HepG2 (cell line): ENCODE measurements around the gene CCND1. TPM values are rescaled to one million over a fixed set of nuclear protein-coding genes. Genes with fewer than 3 reads are reported as not detected.
A peak's percentile ranks its signal among the peaks of the same experiment; 100 is the strongest.

Experiments
- ESRRA ChIP-seq: sonication (generic); formaldehyde crosslinking; IDR thresholded peaks from 2 replicates; pipeline ENCODE4 v1.5.1; 2020; ENCODE audit warnings: mild to moderate bottlenecking, low read depth, missing genetic modification reagents
- MEIS1 ChIP-seq: sonication (generic); formaldehyde crosslinking; IDR thresholded peaks from 2 replicates; pipeline ENCODE4 v1.9.0; 2021; ENCODE audit warnings: mild to moderate bottlenecking, missing genetic modification reagents, moderate library complexity, borderline replicate concordance
- NRL ChIP-seq: sonication (generic); formaldehyde crosslinking; IDR thresholded peaks from 2 replicates; pipeline ENCODE4 v1.5.0; 2020; ENCODE audit warnings: missing genetic modification reagents, mild to moderate bottlenecking, moderate library complexity, borderline replicate concordance
- PRMT3 ChIP-seq: sonication (generic); formaldehyde crosslinking; IDR thresholded peaks from 2 replicates; pipeline ENCODE4 v1.8.1; 2022; ENCODE audit warnings: low read depth, mild to moderate bottlenecking, moderate library complexity, missing genetic modification reagents, borderline replicate concordance
- ZFAT ChIP-seq: sonication (generic); formaldehyde crosslinking; conservative IDR thresholded peaks from 2 replicates; pipeline ENCODE4 v1.8.1; 2023; ENCODE audit warnings: missing genetic modification reagents, inconsistent platforms
- ZFP41 ChIP-seq: sonication (generic); formaldehyde crosslinking; IDR thresholded peaks from 2 replicates; pipeline ENCODE4 v1.4.0; 2020; ENCODE audit warnings: mild to moderate bottlenecking, missing genetic modification reagents, borderline replicate concordance
- ZNF205 ChIP-seq: IDR thresholded peaks from 2 replicates; pipeline ENCODE4 v1.6.1; 2018; ENCODE audit warnings: missing biosample characterization, missing genetic modification reagents
- ZNF737 ChIP-seq: sonication (generic); formaldehyde crosslinking; IDR thresholded peaks from 2 replicates; pipeline ENCODE4 v1.5.0; 2020; ENCODE audit warnings: missing genetic modification reagents, mild to moderate bottlenecking, borderline replicate concordance
- polyA plus RNA-seq, 8 experiments: library from polyadenylated mRNA; depleted of rRNA in 3 of 8; stranded (reverse) in 7 of 8; unstranded in 1 of 8; fragments of >200 nt; fragmentation: Illumina TruSeq in 4 of 8; extraction: Trizol in 4 of 8; gene quantifications; 2 replicates each; pipeline versions ENCODE4 v1.2.1 to v1.2.3, GENCODE V29; 2011 to 2016; ENCODE audit warnings: low read depth in 4 of 8, missing spikeins in 1 of 8, mixed read lengths in 1 of 8; ENCODE audit not compliant: insufficient read depth in 1 of 8
- total RNA-seq, 5 experiments: library from RNA; depleted of rRNA; stranded (reverse); fragments of >200 nt; fragmentation: Illumina TruSeq; extraction: Trizol; gene quantifications; 2 replicates each; pipeline ENCODE4 v1.2.3, GENCODE V29; 2016; ENCODE audit warnings: low read depth in 1 of 5
- TF ChIP-seq, protein P1 (sequence below): sonication (generic); formaldehyde crosslinking; IDR thresholded peaks from 2 replicates; pipeline ENCODE4 v1.5.0; 2020; ENCODE audit warnings: missing genetic modification reagents, mild to moderate bottlenecking, borderline replicate concordance
- TF ChIP-seq, protein P2 (sequence below): sonication (generic); formaldehyde crosslinking; IDR thresholded peaks from 2 replicates; pipeline ENCODE4 v1.5.0; 2020; ENCODE audit warnings: mild to moderate bottlenecking, missing genetic modification reagents
- TF ChIP-seq, protein P3 (sequence below): sonication (generic); formaldehyde crosslinking; IDR thresholded peaks from 2 replicates; pipeline ENCODE4 v1.4.0; 2020; ENCODE audit warnings: mild to moderate bottlenecking, low read depth, missing genetic modification reagents
- TF ChIP-seq, protein P4 (sequence below): sonication (generic); formaldehyde crosslinking; IDR thresholded peaks from 2 replicates; pipeline ENCODE4 v1.4.0; 2020; ENCODE audit warnings: missing genetic modification reagents
- TF ChIP-seq, protein P5 (sequence below): sonication (generic); formaldehyde crosslinking; IDR thresholded peaks from 2 replicates; pipeline ENCODE4 v1.5.1; 2020; ENCODE audit warnings: mild to moderate bottlenecking, missing genetic modification reagents, borderline replicate concordance
- TF ChIP-seq, protein P6 (sequence below): sonication (generic); formaldehyde crosslinking; IDR thresholded peaks from 2 replicates; pipeline ENCODE4 v1.4.0; 2020; ENCODE audit warnings: missing genetic modification reagents

Gene CCND1
- total and polyA plus RNA-seq, 2 of the 13 experiments (the other 11 are each of a cell fraction or from before 2014, with no cell fraction given) = 107 to 136 TPM

DNA sequence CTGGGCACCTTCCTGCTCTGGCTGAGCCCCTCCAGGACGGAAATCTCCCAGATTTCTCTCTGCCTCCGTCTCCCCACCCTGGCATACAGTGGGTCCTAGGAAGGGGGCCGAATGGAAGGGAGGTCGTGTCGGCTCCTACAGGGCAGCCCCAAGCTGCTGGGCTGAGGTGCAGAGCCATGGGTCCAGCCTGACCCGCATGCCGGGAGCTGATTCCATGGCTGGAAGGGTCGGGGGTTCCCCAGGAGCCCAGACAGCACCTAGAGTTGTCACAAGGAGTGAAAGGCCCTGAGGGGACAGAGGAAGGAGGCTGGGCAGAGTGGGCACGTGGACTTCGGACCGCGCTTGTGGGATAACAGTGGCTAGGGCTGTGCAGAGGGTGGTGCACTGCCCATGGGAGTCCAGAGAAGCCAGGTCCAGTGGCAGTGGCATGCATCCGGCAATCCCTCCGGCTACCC lies 16.5 kb downstream of the CCND1 start (continued):
- TF ChIP-seq MEIS1 (CRISPR knock-in tag) (no peak), PRMT3 (CRISPR knock-in tag) (0 out of 2 replicates have a peak, but pooled peaks have one; percentile 44), NRL (CRISPR knock-in tag) (no peak), ZNF737 (CRISPR knock-in tag) (no peak), ESRRA (CRISPR knock-in tag) (no peak), ZNF205 (CRISPR knock-in tag) (no peak), ZFP41 (CRISPR knock-in tag) (0 out of 2 replicates have a peak, but pooled peaks have one; percentile 2), ZFAT (CRISPR knock-in tag) (0 out of 2 replicates have a peak, but pooled peaks have one; percentile 23)
- TF ChIP-seq, protein P1, sequence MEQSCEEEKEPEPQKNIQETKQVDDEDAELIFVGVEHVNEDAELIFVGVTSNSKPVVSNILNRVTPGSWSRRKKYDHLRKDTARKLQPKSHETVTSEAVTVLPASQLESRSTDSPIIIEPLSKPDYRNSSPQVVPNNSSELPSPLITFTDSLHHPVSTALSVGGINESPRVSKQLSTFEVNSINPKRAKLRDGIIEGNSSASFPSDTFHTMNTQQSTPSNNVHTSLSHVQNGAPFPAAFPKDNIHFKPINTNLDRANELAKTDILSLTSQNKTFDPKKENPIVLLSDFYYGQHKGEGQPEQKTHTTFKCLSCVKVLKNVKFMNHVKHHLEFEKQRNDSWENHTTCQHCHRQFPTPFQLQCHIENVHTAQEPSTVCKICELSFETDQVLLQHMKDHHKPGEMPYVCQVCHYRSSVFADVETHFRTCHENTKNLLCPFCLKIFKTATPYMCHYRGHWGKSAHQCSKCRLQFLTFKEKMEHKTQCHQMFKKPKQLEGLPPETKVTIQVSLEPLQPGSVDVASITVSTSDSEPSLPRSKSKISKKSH = no peak
- TF ChIP-seq, protein P2, sequence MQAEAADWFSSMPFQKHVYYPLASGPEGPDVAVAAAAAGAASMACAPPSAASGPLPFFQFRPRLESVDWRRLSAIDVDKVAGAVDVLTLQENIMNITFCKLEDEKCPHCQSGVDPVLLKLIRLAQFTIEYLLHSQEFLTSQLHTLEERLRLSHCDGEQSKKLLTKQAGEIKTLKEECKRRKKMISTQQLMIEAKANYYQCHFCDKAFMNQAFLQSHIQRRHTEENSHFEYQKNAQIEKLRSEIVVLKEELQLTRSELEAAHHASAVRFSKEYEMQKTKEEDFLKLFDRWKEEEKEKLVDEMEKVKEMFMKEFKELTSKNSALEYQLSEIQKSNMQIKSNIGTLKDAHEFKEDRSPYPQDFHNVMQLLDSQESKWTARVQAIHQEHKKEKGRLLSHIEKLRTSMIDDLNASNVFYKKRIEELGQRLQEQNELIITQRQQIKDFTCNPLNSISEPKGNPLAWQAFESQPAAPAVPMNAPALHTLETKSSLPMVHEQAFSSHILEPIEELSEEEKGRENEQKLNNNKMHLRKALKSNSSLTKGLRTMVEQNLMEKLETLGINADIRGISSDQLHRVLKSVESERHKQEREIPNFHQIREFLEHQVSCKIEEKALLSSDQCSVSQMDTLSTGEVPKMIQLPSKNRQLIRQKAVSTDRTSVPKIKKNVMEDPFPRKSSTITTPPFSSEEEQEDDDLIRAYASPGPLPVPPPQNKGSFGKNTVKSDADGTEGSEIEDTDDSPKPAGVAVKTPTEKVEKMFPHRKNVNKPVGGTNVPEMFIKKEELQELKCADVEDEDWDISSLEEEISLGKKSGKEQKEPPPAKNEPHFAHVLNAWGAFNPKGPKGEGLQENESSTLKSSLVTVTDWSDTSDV (CRISPR knock-in tag) = 0 out of 2 replicates have a peak, but pooled peaks have one; percentile 5
- TF ChIP-seq, protein P3, sequence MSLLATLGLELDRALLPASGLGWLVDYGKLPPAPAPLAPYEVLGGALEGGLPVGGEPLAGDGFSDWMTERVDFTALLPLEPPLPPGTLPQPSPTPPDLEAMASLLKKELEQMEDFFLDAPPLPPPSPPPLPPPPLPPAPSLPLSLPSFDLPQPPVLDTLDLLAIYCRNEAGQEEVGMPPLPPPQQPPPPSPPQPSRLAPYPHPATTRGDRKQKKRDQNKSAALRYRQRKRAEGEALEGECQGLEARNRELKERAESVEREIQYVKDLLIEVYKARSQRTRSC (CRISPR knock-in tag) = no peak
- TF ChIP-seq, protein P4, sequence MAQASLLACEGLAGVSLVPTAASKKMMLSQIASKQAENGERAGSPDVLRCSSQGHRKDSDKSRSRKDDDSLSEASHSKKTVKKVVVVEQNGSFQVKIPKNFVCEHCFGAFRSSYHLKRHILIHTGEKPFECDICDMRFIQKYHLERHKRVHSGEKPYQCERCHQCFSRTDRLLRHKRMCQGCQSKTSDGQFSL (CRISPR knock-in tag) = peak; percentile 13; the same call in 1 of the 2 replicates
- TF ChIP-seq, protein P5, sequence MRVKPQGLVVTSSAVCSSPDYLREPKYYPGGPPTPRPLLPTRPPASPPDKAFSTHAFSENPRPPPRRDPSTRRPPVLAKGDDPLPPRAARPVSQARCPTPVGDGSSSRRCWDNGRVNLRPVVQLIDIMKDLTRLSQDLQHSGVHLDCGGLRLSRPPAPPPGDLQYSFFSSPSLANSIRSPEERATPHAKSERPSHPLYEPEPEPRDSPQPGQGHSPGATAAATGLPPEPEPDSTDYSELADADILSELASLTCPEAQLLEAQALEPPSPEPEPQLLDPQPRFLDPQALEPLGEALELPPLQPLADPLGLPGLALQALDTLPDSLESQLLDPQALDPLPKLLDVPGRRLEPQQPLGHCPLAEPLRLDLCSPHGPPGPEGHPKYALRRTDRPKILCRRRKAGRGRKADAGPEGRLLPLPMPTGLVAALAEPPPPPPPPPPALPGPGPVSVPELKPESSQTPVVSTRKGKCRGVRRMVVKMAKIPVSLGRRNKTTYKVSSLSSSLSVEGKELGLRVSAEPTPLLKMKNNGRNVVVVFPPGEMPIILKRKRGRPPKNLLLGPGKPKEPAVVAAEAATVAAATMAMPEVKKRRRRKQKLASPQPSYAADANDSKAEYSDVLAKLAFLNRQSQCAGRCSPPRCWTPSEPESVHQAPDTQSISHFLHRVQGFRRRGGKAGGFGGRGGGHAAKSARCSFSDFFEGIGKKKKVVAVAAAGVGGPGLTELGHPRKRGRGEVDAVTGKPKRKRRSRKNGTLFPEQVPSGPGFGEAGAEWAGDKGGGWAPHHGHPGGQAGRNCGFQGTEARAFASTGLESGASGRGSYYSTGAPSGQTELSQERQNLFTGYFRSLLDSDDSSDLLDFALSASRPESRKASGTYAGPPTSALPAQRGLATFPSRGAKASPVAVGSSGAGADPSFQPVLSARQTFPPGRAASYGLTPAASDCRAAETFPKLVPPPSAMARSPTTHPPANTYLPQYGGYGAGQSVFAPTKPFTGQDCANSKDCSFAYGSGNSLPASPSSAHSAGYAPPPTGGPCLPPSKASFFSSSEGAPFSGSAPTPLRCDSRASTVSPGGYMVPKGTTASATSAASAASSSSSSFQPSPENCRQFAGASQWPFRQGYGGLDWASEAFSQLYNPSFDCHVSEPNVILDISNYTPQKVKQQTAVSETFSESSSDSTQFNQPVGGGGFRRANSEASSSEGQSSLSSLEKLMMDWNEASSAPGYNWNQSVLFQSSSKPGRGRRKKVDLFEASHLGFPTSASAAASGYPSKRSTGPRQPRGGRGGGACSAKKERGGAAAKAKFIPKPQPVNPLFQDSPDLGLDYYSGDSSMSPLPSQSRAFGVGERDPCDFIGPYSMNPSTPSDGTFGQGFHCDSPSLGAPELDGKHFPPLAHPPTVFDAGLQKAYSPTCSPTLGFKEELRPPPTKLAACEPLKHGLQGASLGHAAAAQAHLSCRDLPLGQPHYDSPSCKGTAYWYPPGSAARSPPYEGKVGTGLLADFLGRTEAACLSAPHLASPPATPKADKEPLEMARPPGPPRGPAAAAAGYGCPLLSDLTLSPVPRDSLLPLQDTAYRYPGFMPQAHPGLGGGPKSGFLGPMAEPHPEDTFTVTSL (CRISPR knock-in tag) = peak; percentile 6; the same call in 1 of the 2 replicates
- TF ChIP-seq, protein P6, sequence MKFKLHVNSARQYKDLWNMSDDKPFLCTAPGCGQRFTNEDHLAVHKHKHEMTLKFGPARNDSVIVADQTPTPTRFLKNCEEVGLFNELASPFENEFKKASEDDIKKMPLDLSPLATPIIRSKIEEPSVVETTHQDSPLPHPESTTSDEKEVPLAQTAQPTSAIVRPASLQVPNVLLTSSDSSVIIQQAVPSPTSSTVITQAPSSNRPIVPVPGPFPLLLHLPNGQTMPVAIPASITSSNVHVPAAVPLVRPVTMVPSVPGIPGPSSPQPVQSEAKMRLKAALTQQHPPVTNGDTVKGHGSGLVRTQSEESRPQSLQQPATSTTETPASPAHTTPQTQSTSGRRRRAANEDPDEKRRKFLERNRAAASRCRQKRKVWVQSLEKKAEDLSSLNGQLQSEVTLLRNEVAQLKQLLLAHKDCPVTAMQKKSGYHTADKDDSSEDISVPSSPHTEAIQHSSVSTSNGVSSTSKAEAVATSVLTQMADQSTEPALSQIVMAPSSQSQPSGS = no peak
